Forelimb muscle (tissue), 1 donor: Measurements from ENCODE around the gene CHST15. TPM values are rescaled to one million over a fixed set of nuclear protein-coding genes. Genes with fewer than 3 reads are reported as not detected.

Experiments
- DNase-seq: peaks from one replicate; pipeline ENCODE4 v3.0.0-alpha.2; 2013; ENCODE audit warnings: low read depth
- polyA plus RNA-seq: library from polyadenylated mRNA; unstranded; fragments of 120-200 nt; gene quantifications from one replicate; pipeline ENCODE4 v1.2.1, GENCODE V29; 2013; ENCODE audit not compliant: insufficient read length

CHST15 gene
- polyA plus RNA-seq, 1 donor: 13.9 TPM

- no peak for DNase-seq
Measured at GRCh38 chr10:123965973-123966895, 127.2 kb downstream of the CHST15 start.

GRCh38 chr10:123964953-123965352 lies 128.4 kb downstream of the CHST15 start:
- no peak for DNase-seq

- no peak for DNase-seq
Measured at GRCh38 chr10:123962756-123963530, 130.5 kb downstream of the CHST15 start.

- no peak for DNase-seq
Measured at GRCh38 chr10:123958241-123958640, 135.2 kb downstream of the CHST15 start.

Other genes with a start within 250 kb of the CHST15 start
- 0.25 TPM for gene CPXM2, start 201.8 kb downstream of the CHST15 start, polyA plus RNA-seq